H1 (cell line): ENCODE results near the gene FA2H. TPM values are rescaled to one million over a fixed set of nuclear protein-coding genes. Genes with fewer than 3 reads are reported as not detected.

Experiments
- CTCF ChIA-PET: fragments of 300-600 bp; sonication (Branson Sonifier 250); formaldehyde crosslinking; loops from one replicate; lab custom pipeline; 2021; ENCODE audit not compliant: partially characterized antibody; lab: Charles Lee
- POLR2A ChIA-PET: fragments of 300-600 bp; sonication (Branson Sonifier 250); formaldehyde crosslinking; loops from one replicate; lab custom pipeline; 2021; ENCODE audit warnings: inconsistent platforms; ENCODE audit not compliant: partially characterized antibody; lab: Charles Lee
- DNase-seq, 2 experiments: peaks; one replicate each; pipeline versions ENCODE4 v3.0.0 to v3.0.0-alpha.2; 2010 to 2022; ENCODE audit warnings: low spot score in 2 of 2, low read depth in 1 of 2, mixed read lengths in 1 of 2
- FAIRE-seq: peaks from 2 replicates; lab custom pipeline; 2011; peaks lifted over from hg19 to GRCh38; lab: Jason Lieb, UNC
- H2AFZ ChIP-seq: 2 replicates; pipeline ENCODE4 v1.8.1; 2012; ENCODE audit warnings: low read length, inconsistent platforms
- H2AK5ac ChIP-seq: 2 replicates; pipeline ENCODE4 v1.6.1; 2013; ENCODE audit warnings: low read depth, low read length
- H2BK120ac ChIP-seq: replicated peaks from 2 replicates; pipeline ENCODE3; 2013; ENCODE audit warnings: low read depth, low read length, inconsistent platforms
- H2BK12ac ChIP-seq: 2 replicates; pipeline ENCODE4 v1.6.1; 2013; ENCODE audit warnings: low read depth, low read length
- H2BK15ac ChIP-seq: 2 replicates; pipeline ENCODE4 v1.6.1; 2013; ENCODE audit warnings: low read length
- H2BK20ac ChIP-seq: 2 replicates; pipeline ENCODE4 v1.6.1; 2013; ENCODE audit warnings: low read length
- H2BK5ac ChIP-seq: 2 replicates; pipeline ENCODE4 v1.6.1; 2013; ENCODE audit warnings: low read depth, low read length
- H3K14ac ChIP-seq: 2 replicates; pipeline ENCODE4 v1.6.1; 2013; ENCODE audit warnings: inconsistent platforms; ENCODE audit not compliant: insufficient read length
- H3K18ac ChIP-seq: 2 replicates; pipeline ENCODE4 v1.6.1; 2013; ENCODE audit warnings: low read length; ENCODE audit errors: extremely low read depth
- H3K23ac ChIP-seq: 2 replicates; pipeline ENCODE4 v1.6.1; 2013; ENCODE audit warnings: inconsistent platforms; ENCODE audit not compliant: insufficient read length
- H3K23me2 ChIP-seq: 2 replicates; pipeline ENCODE4 v1.6.1; 2013; ENCODE audit warnings: low read depth, low read length
- H3K27ac ChIP-seq: 2 replicates; pipeline ENCODE4 v1.6.1; 2011; ENCODE audit warnings: low read depth, low read length, inconsistent platforms
- H3K27me3 ChIP-seq, 4 experiments: replicated peaks in 1 of 4; 1 replicate in 1 of 4; 2 replicates in 3 of 4; pipeline versions ENCODE4 v1.6.1 to v1.8.1; 2011 to 2013; ENCODE audit warnings: low read length in 3 of 4, mild to moderate bottlenecking in 3 of 4, inconsistent platforms in 2 of 4, mixed read lengths in 2 of 4, moderate library complexity in 1 of 4; ENCODE audit not compliant: control insufficient read depth in 3 of 4, insufficient read depth in 3 of 4; ENCODE audit errors: extremely low read depth in 1 of 4
- H3K36me3 ChIP-seq, 4 experiments: 2 replicates each; pipeline versions ENCODE4 v1.6.1 to v1.8.1; 2011 to 2013; ENCODE audit warnings: mild to moderate bottlenecking in 4 of 4, low read length in 3 of 4, moderate library complexity in 2 of 4, control low read depth in 1 of 4, inconsistent platforms in 1 of 4; ENCODE audit not compliant: insufficient read depth in 4 of 4, control insufficient read depth in 2 of 4
- H3K4ac ChIP-seq: replicated peaks from 2 replicates; pipeline ENCODE3; 2013; ENCODE audit warnings: low read length, low read depth, mixed read lengths, inconsistent platforms; ENCODE audit not compliant: insufficient read length
- H3K4me1 ChIP-seq, 4 experiments: replicated peaks in 1 of 4; 1 replicate in 1 of 4; 2 replicates in 3 of 4; pipeline versions ENCODE4 v1.6.1 to v1.8.1; 2011 to 2013; ENCODE audit warnings: low read length in 3 of 4, inconsistent platforms in 2 of 4, mixed read lengths in 1 of 4; ENCODE audit not compliant: insufficient read depth in 4 of 4, control insufficient read depth in 3 of 4
- H3K4me2 ChIP-seq, 2 experiments: 2 replicates each; pipeline versions ENCODE4 v1.6.1 to v1.8.1; 2011 to 2013; ENCODE audit warnings: low read depth in 2 of 2, low read length in 2 of 2, control low read depth in 1 of 2, inconsistent platforms in 1 of 2, mild to moderate bottlenecking in 1 of 2; ENCODE audit not compliant: insufficient read depth in 1 of 2
- H3K4me3 ChIP-seq, 4 experiments: fragments of 200-600, 300-600 bp in 1 of 4; sonication (generic), shearing (Covaris generic), sonication (Bioruptor Twin) in 1 of 4; 2 replicates each; pipeline versions ENCODE4 v1.5.1 to v1.8.1; 2011 to 2016; ENCODE audit warnings: low read length in 4 of 4, low read depth in 3 of 4, control low read depth in 2 of 4, inconsistent platforms in 2 of 4, mild to moderate bottlenecking in 2 of 4, mixed read lengths in 1 of 4, moderate library complexity in 1 of 4; ENCODE audit not compliant: insufficient read depth in 2 of 4; ENCODE audit errors: extremely low read depth in 1 of 4
- H3K56ac ChIP-seq: replicated peaks from 2 replicates; pipeline ENCODE3; 2013; ENCODE audit warnings: low read depth, mild to moderate bottlenecking, mixed read lengths, low read length, inconsistent platforms; ENCODE audit not compliant: insufficient read length
- H3K79me1 ChIP-seq: 2 replicates; pipeline ENCODE4 v1.6.1; 2013; ENCODE audit warnings: low read depth, low read length, control low read depth
- H3K79me2 ChIP-seq, 2 experiments: 2 replicates each; pipeline versions ENCODE4 v1.6.1 to v1.8.1; 2012 to 2013; ENCODE audit warnings: low read length in 2 of 2, mild to moderate bottlenecking in 2 of 2, inconsistent platforms in 1 of 2; ENCODE audit not compliant: insufficient read depth in 2 of 2, control insufficient read depth in 1 of 2
- H3K9ac ChIP-seq, 4 experiments: replicated peaks in 1 of 4; 1 replicate in 1 of 4; 2 replicates in 3 of 4; pipeline versions ENCODE4 v1.6.1 to v1.8.1; 2011 to 2013; ENCODE audit warnings: low read depth in 3 of 4, low read length in 3 of 4, control low read depth in 2 of 4, mild to moderate bottlenecking in 2 of 4, moderate library complexity in 2 of 4, inconsistent platforms in 1 of 4; ENCODE audit errors: extremely low read depth in 1 of 4
- H3K9me3 ChIP-seq, 2 experiments: 2 replicates each; pipeline versions ENCODE4 v1.6.1 to v1.8.1; 2012 to 2013; ENCODE audit warnings: mild to moderate bottlenecking in 2 of 2, moderate library complexity in 2 of 2, control low read depth in 1 of 2, inconsistent platforms in 1 of 2, low read depth in 1 of 2, low read length in 1 of 2, mixed read lengths in 1 of 2; ENCODE audit not compliant: insufficient read depth in 2 of 2
- H4K20me1 ChIP-seq, 2 experiments: replicated peaks in 1 of 2; 2 replicates each; pipeline versions ENCODE3 to v1.8.1; 2011 to 2013; ENCODE audit warnings: inconsistent platforms in 2 of 2, low read length in 2 of 2, mild to moderate bottlenecking in 1 of 2; ENCODE audit not compliant: insufficient read depth in 2 of 2, control insufficient read depth in 1 of 2
- H4K5ac ChIP-seq: 2 replicates; pipeline ENCODE4 v1.6.1; 2013; ENCODE audit warnings: low read length, low read depth, mixed read lengths, inconsistent platforms; ENCODE audit not compliant: insufficient read length
- H4K8ac ChIP-seq: 2 replicates; pipeline ENCODE4 v1.8.0; 2013; ENCODE audit warnings: mild to moderate bottlenecking, moderate library complexity, low read length, inconsistent platforms; ENCODE audit not compliant: insufficient read depth; ENCODE audit errors: extremely low read depth
- H4K91ac ChIP-seq: replicated peaks from 2 replicates; pipeline ENCODE3; 2013; ENCODE audit warnings: low read length, mixed read lengths, inconsistent platforms; ENCODE audit not compliant: insufficient read length
- ASH2L ChIP-seq: fragments of 200-600, 300-600 bp; sonication (generic); IDR thresholded peaks from one replicate; pipeline ENCODE4 v1.7.1; 2017; ENCODE audit warnings: low read length
- E2F6 ChIP-seq: IDR thresholded peaks from 2 replicates; pipeline ENCODE4 v1.6.1; 2012; ENCODE audit warnings: inconsistent platforms
- PHF8 ChIP-seq: fragments of 200-600 bp; sonication (generic); conservative IDR thresholded peaks from 2 replicates; pipeline ENCODE4 v1.7.1; 2012; ENCODE audit warnings: low read depth, mild to moderate bottlenecking, inconsistent platforms, low read length, moderate library complexity
- POLR2A ChIP-seq, 2 experiments: IDR thresholded peaks; 1 replicate in 1 of 2; 2 replicates in 1 of 2; pipeline ENCODE4 v1.6.1; 2011; ENCODE audit warnings: low read depth in 2 of 2, low read length in 2 of 2, mild to moderate bottlenecking in 2 of 2; ENCODE audit errors: control extremely low read depth in 1 of 2
- SIN3A ChIP-seq, 2 experiments: IDR thresholded peaks in 1 of 2; conservative IDR thresholded peaks in 1 of 2; 2 replicates each; pipeline ENCODE4 v1.6.1; 2011 to 2012; ENCODE audit warnings: low read length in 2 of 2, improper control_type of control experiment in 1 of 2, low read depth in 1 of 2, mild to moderate bottlenecking in 1 of 2
- SIRT6 ChIP-seq: IDR thresholded peaks from one replicate; pipeline ENCODE4 v1.7.1; 2012; ENCODE audit warnings: low read length, inconsistent platforms
- TAF1 ChIP-seq: IDR thresholded peaks from 2 replicates; pipeline ENCODE4 v1.6.1; 2011; ENCODE audit warnings: mild to moderate bottlenecking, low read depth, low read length
- TBP ChIP-seq: IDR thresholded peaks from 2 replicates; pipeline ENCODE4 v1.6.1; 2011; ENCODE audit warnings: low read depth, low read length, improper control_type of control experiment
- TCF12 ChIP-seq: IDR thresholded peaks from 2 replicates; pipeline ENCODE4 v1.6.1; 2011; ENCODE audit warnings: low read depth, mild to moderate bottlenecking, low read length
- TEAD4 ChIP-seq: IDR thresholded peaks from 2 replicates; pipeline ENCODE4 v1.6.1; 2012; ENCODE audit warnings: low read depth, low read length, inconsistent platforms, mixed read lengths
- WGBS, 2 experiments: shearing (Covaris generic) in 1 of 2; methylation state at CpG; one replicate each; pipeline versions ENCODE4 v1.1.6 to v1.1.7; 2013 to 2015; ENCODE audit warnings: low lambda C conversion rate in 2 of 2, mixed read lengths in 2 of 2, inconsistent platforms in 1 of 2, low coverage in 1 of 2, missing lambda C conversion rate in 1 of 2; ENCODE audit not compliant: insufficient replicate concordance in 2 of 2, insufficient coverage in 1 of 2, insufficient read length in 1 of 2; ENCODE audit errors: extremely low coverage in 1 of 2, missing lambda C conversion rate in 1 of 2; 5-methylcytosine and 5-hydroxymethylcytosine counted together
- polyA plus RNA-seq, 7 experiments: library from polyadenylated mRNA; depleted of rRNA in 3 of 7; stranded (reverse) in 5 of 7; unstranded in 2 of 7; fragments of >200 nt in 5 of 7; fragments of 200-250 nt in 2 of 7; gene quantifications; 1 replicate in 5 of 7; 2 replicates in 1 of 7; 4 replicates in 1 of 7; pipeline versions ENCODE4 v1.2.1 to v1.2.3, GENCODE V29; 2011 to 2013; ENCODE audit warnings: missing spikeins in 2 of 7, mixed read lengths in 2 of 7
- total RNA-seq: library from RNA; stranded (reverse); fragmentation: NEBNext Ultra II Directional; extraction: Animal tissue kit (Norgen Biotek cat#: 25700); gene quantifications from 2 replicates; pipeline ENCODE4 v1.2.1, GENCODE V29; 2021

FA2H gene
- total and polyA plus RNA-seq, 2 of the 8 experiments (the other 6 are each of a cell fraction or from before 2014, with no cell fraction given): 2.1 to 2.5 TPM

GRCh38 chr16:74667255-74667700, 107.3 kb downstream of the FA2H start:
- H4K5ac ChIP-seq: peak overlapping the region; percentile 65
- peak overlapping the region; percentile 55 to 93 (median 74) for H3K4me3 ChIP-seq
- H2BK5ac ChIP-seq: 0 out of 2 replicates have a peak overlapping the region, but pooled peaks have one; percentile 47
- H3K79me2 ChIP-seq: peaks cover 9 to 41% of the 10 kb centered on the region in 2 experiments
- peaks cover 13% of the 10 kb centered on the region for H3K79me1 ChIP-seq
- DNase-seq (peak in 1 of 2 experiments; percentile 68), FAIRE-seq (no peak)
- H3K23ac ChIP-seq: no peak overlapping the region
- ChIA-PET CTCF (interaction anchor here (0.9 to 2.8 kb wide), 8 partner anchors 12 to 195 kb away, joined by 3 to 10 read pairs (median 5); partner anchors contain the start of gene MLKL), POLR2A (interaction anchor here (0.6 to 6.5 kb wide), 23 partner anchors 11 to 370 kb away, joined by 3 to 37 read pairs (median 4); partner anchors contain the start of genes GLG1 and MLKL)
- H3K14ac ChIP-seq: no peak overlapping the region
- peaks cover 9 to 13% of the 10 kb centered on the region in 2 experiments for H4K20me1 ChIP-seq
- no peak overlapping the region for H3K18ac ChIP-seq
- H2AK5ac ChIP-seq: no peak overlapping the region
- no peak overlapping the region for H3K4ac ChIP-seq
- H2BK15ac ChIP-seq: no peak overlapping the region
- H3K27ac ChIP-seq: peak overlapping the region; percentile 30; the same call in 1 of the 2 replicates
- H4K8ac ChIP-seq: peak overlapping the region; percentile 59; the same call in 1 of the 2 replicates
- H3K9ac ChIP-seq: peak overlapping the region; percentile 40 to 93 (median 62)
- peaks cover 0 to 3% (median 0%) of the 10 kb centered on the region in 4 experiments; a peak in 1 of 7 replicates for H3K4me1 ChIP-seq
- H2BK12ac ChIP-seq: no peak overlapping the region
- no peaks in the 10 kb centered on the region for H3K27me3 ChIP-seq
- H4K91ac ChIP-seq: no peak overlapping the region
- no peak overlapping the region for H2BK120ac ChIP-seq
- no peaks in the 10 kb centered on the region; a peak in 1 of 4 replicates for H3K9me3 ChIP-seq
- H3K56ac ChIP-seq: no peak overlapping the region
- 2% methylated on average over 23 of the region's 23 CpGs; no CpG with 5 or more reads in 1 of the 2 experiments for WGBS, 2 experiments
- peaks cover 14 to 33% (median 25%) of the 10 kb centered on the region in 4 experiments for H3K36me3 ChIP-seq
- TF ChIP-seq POLR2A (IDR thresholded peaks at IDR 0.05; ENCODE audit: control extremely low read depth in 1 of 2, low read depth in 2 of 2, low read length in 2 of 2): peak in 1 of 2 experiments; percentile 40; a peak in 1 of 3 replicates
- peak in 1 of 2 experiments; percentile 25; a peak in 1 of 4 replicates for TF ChIP-seq SIN3A (conservative IDR thresholded peaks at IDR 0.05 in 1 of 2, IDR thresholded peaks at IDR 0.05 in 1 of 2; ENCODE audit: low read depth in 1 of 2, low read length in 2 of 2)
- TF ChIP-seq E2F6: no peak
- no peak for TF ChIP-seq SIRT6
- 0 out of 2 replicates have a peak, but pooled peaks have one; percentile 32 for TF ChIP-seq TEAD4
- peak; percentile 39; the same call in 1 of the 2 replicates for TF ChIP-seq TBP
- peak; percentile 69; the same call in 1 of the 2 replicates for TF ChIP-seq TAF1
- no peak for TF ChIP-seq TCF12
- peak; percentile 12; the same call in 1 of the 2 replicates for TF ChIP-seq PHF8
- peak; percentile 76 for TF ChIP-seq ASH2L
- peaks cover 5% of the 10 kb centered on the region; the same call in 1 of the 2 replicates for H3K23me2 ChIP-seq
- peak overlapping the region; percentile 73 to 76 for H3K4me2 ChIP-seq
- H2BK20ac ChIP-seq: no peak overlapping the region
- peak overlapping the region; percentile 60 for H2AFZ ChIP-seq
